ENCODE data around the gene SGCE.

SGCE gene

GRCh38 chr7:94664023-94664422 lies 8.1 kb upstream of the SGCE start:
- no peak overlapping the region for H3K27ac ChIP-seq

GRCh38 chr7:94662548-94662947 lies 6.6 kb upstream of the SGCE start:
- H3K27ac ChIP-seq: no peak overlapping the region

More at GRCh38 chr7:94664023-94664422, 8.1 kb upstream of the SGCE start:
- no peak overlapping the region for H3K4me3 ChIP-seq

GRCh38 chr7:94660006-94660405 lies 4.1 kb upstream of the SGCE start:
- Histone ChIP-seq H3K4me3 (no peak overlapping the region), H3K27ac (no peak overlapping the region)

More at GRCh38 chr7:94662548-94662947, 6.6 kb upstream of the SGCE start:
- no peak overlapping the region for H3K4me3 ChIP-seq

- H3K27ac ChIP-seq: no peak overlapping the region
- H3K4me3 ChIP-seq: no peak overlapping the region
These were observed 2.9 kb upstream of the SGCE start for GRCh38 chr7:94658826-94659225.

GRCh38 chr7:94657771-94658693 lies 2.1 kb upstream of the SGCE start:
- H3K27ac ChIP-seq: no peak overlapping the region

GRCh38 chr7:94656925-94657731 lies 1.2 kb upstream of the SGCE start:
- H3K4me3 ChIP-seq: peak overlapping the region; percentile 0 to 38 (median 25)
- H3K27ac ChIP-seq: no peak overlapping the region

More at GRCh38 chr7:94657771-94658693, 2.1 kb upstream of the SGCE start:
- H3K4me3 ChIP-seq: peak overlapping the region in 6 of 7 experiments; percentile 14 to 38 (median 28)

- H3K27ac ChIP-seq: no peak overlapping the region
- peak overlapping the region in 4 of 7 experiments; percentile 19 to 39 (median 35) for H3K4me3 ChIP-seq
These were observed 658 bp upstream of the SGCE start for GRCh38 chr7:94656658-94656924.

GRCh38 chr7:94655126-94655847 lies 646 bp downstream of the SGCE start:
- Histone ChIP-seq H3K4me3 (peak overlapping the region; percentile 18 to 39 (median 25)), H3K27ac (peak overlapping the region in 13 of 21 experiments; percentile 2 to 76 (median 68))

GRCh38 chr7:94654783-94655125 lies 1.2 kb downstream of the SGCE start:
- Histone ChIP-seq H3K4me3 (peak overlapping the region in 6 of 7 experiments; percentile 18 to 39 (median 25)), H3K27ac (peak overlapping the region in 1 of 21 experiments; percentile 43)

GRCh38 chr7:94650147-94651051 lies 5.5 kb downstream of the SGCE start:
- Histone ChIP-seq H3K27ac (no peak overlapping the region), H3K4me3 (no peak overlapping the region)

GRCh38 chr7:94649450-94649849 lies 6.5 kb downstream of the SGCE start:
- no peak overlapping the region for H3K27ac ChIP-seq

GRCh38 chr7:94648731-94649130 lies 7.2 kb downstream of the SGCE start:
- no peak overlapping the region for H3K4me3 ChIP-seq
- no peak overlapping the region for H3K27ac ChIP-seq

More at GRCh38 chr7:94649450-94649849, 6.5 kb downstream of the SGCE start:
- no peak overlapping the region for H3K4me3 ChIP-seq

- no peak overlapping the region for H3K4me3 ChIP-seq
- H3K27ac ChIP-seq: no peak overlapping the region
These were observed 8.6 kb downstream of the SGCE start for GRCh38 chr7:94647295-94647694.

GRCh38 chr7:94643771-94644545 lies 12.0 kb downstream of the SGCE start:
- no peak overlapping the region for H3K4me3 ChIP-seq
- H3K27ac ChIP-seq: no peak overlapping the region

- Histone ChIP-seq H3K4me3 (no peak overlapping the region), H3K27ac (no peak overlapping the region)
These were observed 12.9 kb downstream of the SGCE start for GRCh38 chr7:94642838-94643653.

GRCh38 chr7:94639384-94639783 lies 16.5 kb downstream of the SGCE start:
- H3K27ac ChIP-seq: no peak overlapping the region
- no peak overlapping the region for H3K4me3 ChIP-seq

- Histone ChIP-seq H3K4me3 (no peak overlapping the region), H3K27ac (no peak overlapping the region)
These were observed 20.2 kb downstream of the SGCE start for GRCh38 chr7:94635687-94636086.

- H3K27ac ChIP-seq: no peak overlapping the region
These were observed 21.4 kb downstream of the SGCE start for GRCh38 chr7:94634502-94634901.

More at GRCh38 chr7:94634502-94634901, 21.4 kb downstream of the SGCE start:
- no peak overlapping the region for H3K4me3 ChIP-seq
